Retinal pigment epithelial cell (primary cell): Measurements from ENCODE around the gene HS3ST4.

Experiments used
- DNase-seq: peaks from one replicate; pipeline ENCODE4 v3.0.0-alpha.2; 2010; ENCODE audit warnings: low read depth
- H3K4me3 ChIP-seq: 2 replicates; pipeline ENCODE4 v1.5.1; 2011; ENCODE audit warnings: mild to moderate bottlenecking, low read length, control low read depth, moderate library complexity
- TF ChIP-seq, protein P1 (sequence below): conservative IDR thresholded peaks from 2 replicates; pipeline ENCODE4 v1.5.1; 2011; ENCODE audit warnings: low read depth, low read length, control low read depth, inconsistent platforms

Gene HS3ST4

DNA sequence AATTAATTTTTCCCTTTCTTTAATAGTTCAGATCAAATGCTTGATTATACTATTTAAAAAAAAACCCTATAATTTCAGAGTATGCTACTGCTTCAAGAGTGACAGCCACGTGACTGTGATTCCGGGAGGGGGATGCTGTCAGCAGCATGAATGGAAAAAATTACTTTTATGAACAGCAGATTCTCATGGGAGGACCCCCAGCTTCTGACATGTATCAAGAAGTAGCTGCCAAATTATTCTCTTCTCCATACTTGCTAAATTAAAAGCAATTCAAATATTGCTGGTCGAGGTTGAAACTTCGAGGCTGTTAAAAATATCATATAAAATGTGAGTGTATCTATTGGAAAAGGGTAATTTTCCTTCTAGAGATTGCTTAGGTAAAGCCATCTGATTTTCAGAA, 95.0 kb downstream of the HS3ST4 start:
- TF ChIP-seq, protein P1, sequence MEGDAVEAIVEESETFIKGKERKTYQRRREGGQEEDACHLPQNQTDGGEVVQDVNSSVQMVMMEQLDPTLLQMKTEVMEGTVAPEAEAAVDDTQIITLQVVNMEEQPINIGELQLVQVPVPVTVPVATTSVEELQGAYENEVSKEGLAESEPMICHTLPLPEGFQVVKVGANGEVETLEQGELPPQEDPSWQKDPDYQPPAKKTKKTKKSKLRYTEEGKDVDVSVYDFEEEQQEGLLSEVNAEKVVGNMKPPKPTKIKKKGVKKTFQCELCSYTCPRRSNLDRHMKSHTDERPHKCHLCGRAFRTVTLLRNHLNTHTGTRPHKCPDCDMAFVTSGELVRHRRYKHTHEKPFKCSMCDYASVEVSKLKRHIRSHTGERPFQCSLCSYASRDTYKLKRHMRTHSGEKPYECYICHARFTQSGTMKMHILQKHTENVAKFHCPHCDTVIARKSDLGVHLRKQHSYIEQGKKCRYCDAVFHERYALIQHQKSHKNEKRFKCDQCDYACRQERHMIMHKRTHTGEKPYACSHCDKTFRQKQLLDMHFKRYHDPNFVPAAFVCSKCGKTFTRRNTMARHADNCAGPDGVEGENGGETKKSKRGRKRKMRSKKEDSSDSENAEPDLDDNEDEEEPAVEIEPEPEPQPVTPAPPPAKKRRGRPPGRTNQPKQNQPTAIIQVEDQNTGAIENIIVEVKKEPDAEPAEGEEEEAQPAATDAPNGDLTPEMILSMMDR: no peak
- DNase-seq: no peak
- no peak overlapping the region for H3K4me3 ChIP-seq

DNA sequence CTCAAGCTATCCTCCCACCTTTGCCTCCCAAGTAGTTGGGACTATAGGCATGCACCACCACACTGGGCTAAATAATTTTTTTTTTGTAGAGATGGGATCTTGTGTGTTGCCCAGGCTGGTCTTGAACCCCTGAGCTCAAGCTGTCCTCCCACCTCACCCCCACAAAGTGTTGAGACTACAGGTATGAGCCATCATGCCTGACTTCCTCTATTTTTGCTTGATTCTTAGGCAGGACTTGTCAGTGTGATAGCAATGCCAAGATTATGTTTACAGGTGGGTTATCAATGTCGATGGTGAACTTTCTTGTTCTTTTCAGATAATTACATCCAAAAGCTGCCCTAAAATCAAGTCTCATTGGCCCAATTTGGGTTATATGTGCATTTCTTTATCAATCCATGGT, 96.9 kb downstream of the HS3ST4 start:
- TF ChIP-seq, protein P1: no peak
- no peak for DNase-seq
- no peak overlapping the region for H3K4me3 ChIP-seq

DNA sequence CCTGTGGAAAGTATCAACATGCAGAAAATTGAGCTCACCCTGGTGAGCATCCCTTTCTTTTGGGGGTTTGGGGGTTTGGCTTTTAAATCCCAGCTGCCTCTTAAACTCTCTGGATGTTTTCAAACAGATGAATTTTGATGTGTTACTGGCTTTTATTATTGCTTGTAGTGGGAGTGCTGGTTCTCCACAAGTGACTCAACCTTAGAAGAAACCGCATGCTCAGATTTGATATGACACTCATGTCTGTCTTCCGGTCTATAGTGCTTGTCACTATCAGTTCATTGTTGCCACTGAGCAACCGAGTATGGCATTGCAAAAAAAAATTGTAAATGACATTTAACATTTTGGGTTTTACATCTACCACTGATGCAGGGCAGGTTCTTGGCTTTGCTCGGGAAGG, 104.5 kb downstream of the HS3ST4 start:
- DNase-seq: no peak
- TF ChIP-seq, protein P1: no peak
- no peak overlapping the region for H3K4me3 ChIP-seq

DNA sequence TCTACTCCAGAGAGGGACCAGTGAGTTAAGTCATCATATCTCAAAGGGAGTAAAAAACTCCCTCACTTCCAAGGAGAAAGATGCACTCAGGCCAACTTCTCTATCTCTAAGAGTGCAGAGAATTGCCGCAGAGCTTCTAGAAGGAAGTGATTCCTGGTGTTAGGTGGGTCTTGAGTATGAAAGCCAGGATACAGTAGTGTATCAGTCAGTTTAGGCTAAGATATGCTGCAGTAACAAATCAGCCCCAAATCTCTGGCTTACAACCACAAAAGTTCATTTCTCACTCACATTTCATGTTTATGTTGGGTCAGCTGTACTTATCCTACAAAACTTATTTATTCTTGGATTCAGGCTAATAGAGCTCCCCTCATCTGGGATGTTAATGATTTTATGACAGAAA, 106.3 kb downstream of the HS3ST4 start:
- H3K4me3 ChIP-seq: no peak overlapping the region
- no peak for DNase-seq
- TF ChIP-seq, protein P1: no peak

DNA sequence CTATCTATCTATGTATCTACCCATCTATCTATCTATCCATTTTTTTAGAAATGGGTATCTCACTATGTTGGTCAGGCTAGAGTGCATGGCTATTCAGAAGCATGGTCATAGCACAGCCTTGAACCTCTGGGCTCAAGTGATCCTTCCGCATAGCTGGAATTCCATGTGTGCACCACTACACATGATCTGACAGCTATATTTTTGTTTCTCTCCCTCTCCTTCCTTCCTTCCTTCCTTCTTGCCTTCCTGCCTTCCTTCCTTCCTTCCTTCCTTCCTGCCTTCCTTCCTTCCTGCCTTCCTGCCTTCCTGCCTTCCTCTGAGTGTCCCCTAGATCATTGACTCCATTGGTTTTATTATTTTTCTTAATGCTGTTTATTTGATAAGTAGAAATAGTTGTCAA, 108.1 kb downstream of the HS3ST4 start:
- TF ChIP-seq, protein P1: no peak

DNA sequence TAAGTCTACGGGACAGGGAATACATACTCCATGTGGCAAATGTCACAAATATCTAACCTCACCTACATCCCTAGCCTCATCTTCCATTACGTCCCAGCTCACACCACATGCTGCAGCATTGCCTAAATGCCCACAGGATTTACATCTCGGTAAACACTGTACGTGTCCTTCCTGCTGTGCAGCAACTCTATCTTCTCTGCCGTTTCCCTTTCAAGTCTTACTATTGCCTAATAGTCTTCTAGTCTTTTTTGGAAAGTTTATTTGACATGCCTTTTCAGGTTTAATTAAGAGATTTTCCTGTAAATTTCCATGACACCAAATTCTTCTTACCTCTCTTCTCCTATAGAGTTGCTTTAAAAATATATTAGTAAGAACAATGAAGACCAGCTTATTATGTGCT, 120.5 kb downstream of the HS3ST4 start:
- H3K4me3 ChIP-seq: no peak overlapping the region
- TF ChIP-seq, protein P1: no peak
- no peak for DNase-seq

More for the DNA sequence above, 108.1 kb downstream of the HS3ST4 start:
- DNase-seq: no peak
- no peak overlapping the region for H3K4me3 ChIP-seq

DNA sequence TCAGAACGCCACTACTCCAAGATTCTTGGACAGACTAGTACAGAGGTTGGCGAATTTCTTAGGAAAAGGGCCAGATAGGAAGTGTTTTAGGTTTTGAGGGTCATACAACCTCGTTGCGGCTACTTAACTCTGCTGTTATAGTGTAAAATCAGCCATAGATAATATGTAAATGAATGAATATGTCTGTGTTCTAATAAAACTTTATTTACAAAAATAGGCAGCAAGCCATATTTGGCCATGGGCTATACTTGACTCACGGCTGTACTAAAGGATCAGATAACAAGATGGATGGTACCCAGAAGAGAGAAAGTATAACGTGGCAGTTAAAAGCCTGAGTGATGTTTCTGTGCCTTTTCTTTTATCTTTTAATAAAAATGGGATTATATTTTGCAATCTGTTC, 125.5 kb downstream of the HS3ST4 start:
- TF ChIP-seq, protein P1: no peak
- no peak for DNase-seq
- H3K4me3 ChIP-seq: no peak overlapping the region
